ENCODE results near the gene PLEKHG1. TPM values are rescaled to one million over a fixed set of nuclear protein-coding genes. Genes with fewer than 3 reads are reported as not detected.

PLEKHG1 gene
- total RNA-seq, 1 donor from 2014 or later = 24.5 TPM

- DNase-seq (ENCODE audit: low spot score) = no peak
Measured at GRCh38 chr6:150620244-150620643, 20.6 kb downstream of the PLEKHG1 start.

- DNase-seq (ENCODE audit: low spot score) = no peak
Measured at GRCh38 chr6:150620763-150621162, 21.1 kb downstream of the PLEKHG1 start.

- DNase-seq (ENCODE audit: low spot score) = no peak
Measured at GRCh38 chr6:150622476-150622875, 22.8 kb downstream of the PLEKHG1 start.

GRCh38 chr6:150622941-150623874, 23.5 kb downstream of the PLEKHG1 start:
- no peak for DNase-seq (ENCODE audit: low spot score)

GRCh38 chr6:150624191-150624590, 24.5 kb downstream of the PLEKHG1 start:
- no peak for DNase-seq (ENCODE audit: low spot score)

- DNase-seq (ENCODE audit: low spot score) = no peak
Measured at GRCh38 chr6:150625927-150626326, 26.2 kb downstream of the PLEKHG1 start.

GRCh38 chr6:150627154-150627553, 27.5 kb downstream of the PLEKHG1 start:
- DNase-seq (ENCODE audit: low spot score) = no peak

- no peak for DNase-seq (ENCODE audit: low spot score)
Measured at GRCh38 chr6:150627585-150628025, 27.9 kb downstream of the PLEKHG1 start.

- DNase-seq (ENCODE audit: low spot score) = no peak
Measured at GRCh38 chr6:150628908-150629307, 29.2 kb downstream of the PLEKHG1 start.

GRCh38 chr6:150631283-150631983, 31.7 kb downstream of the PLEKHG1 start:
- no peak for DNase-seq (ENCODE audit: low spot score)

GRCh38 chr6:150631984-150632642, 32.4 kb downstream of the PLEKHG1 start:
- no peak for DNase-seq (ENCODE audit: low spot score)

GRCh38 chr6:150632785-150633485, 33.2 kb downstream of the PLEKHG1 start:
- DNase-seq (ENCODE audit: low spot score) = no peak

GRCh38 chr6:150633486-150633834, 33.8 kb downstream of the PLEKHG1 start:
- no peak for DNase-seq (ENCODE audit: low spot score)

- DNase-seq (ENCODE audit: low spot score) = no peak
Measured at GRCh38 chr6:150634176-150634963, 34.7 kb downstream of the PLEKHG1 start.

- DNase-seq (ENCODE audit: low spot score) = no peak
Measured at GRCh38 chr6:150634964-150635292, 35.2 kb downstream of the PLEKHG1 start.

GRCh38 chr6:150635906-150636514, 36.3 kb downstream of the PLEKHG1 start:
- DNase-seq (ENCODE audit: low spot score) = no peak

GRCh38 chr6:150636808-150637207, 37.1 kb downstream of the PLEKHG1 start:
- DNase-seq (ENCODE audit: low spot score) = no peak

GRCh38 chr6:150637266-150637665, 37.6 kb downstream of the PLEKHG1 start:
- no peak for DNase-seq (ENCODE audit: low spot score)

GRCh38 chr6:150638267-150638666, 38.6 kb downstream of the PLEKHG1 start:
- no peak for DNase-seq (ENCODE audit: low spot score)

- no peak for DNase-seq (ENCODE audit: low spot score)
Measured at GRCh38 chr6:150638765-150639164, 39.1 kb downstream of the PLEKHG1 start.

Measured in mucosa of gallbladder (tissue), 1 donor.